ENCODE measurements around the gene ZNF557. TPM values are rescaled to one million over a fixed set of nuclear protein-coding genes. Genes with fewer than 3 reads are reported as not detected.
"Not testable (repeated sequence)": the region's sequence is repeated elsewhere in the genome, so short reads cannot be mapped to it uniquely, and the experiment has no call there.

Gene ZNF557
- total RNA-seq = 6.9 and 7.8 TPM in 2 replicates
- polyA plus RNA-seq = 3.7 and 4.3 TPM in 2 replicates

- no peaks in the 10 kb centered on the region for H3K9me3 ChIP-seq (ENCODE audit: low read depth)
- peak within 1 kb of the TSS; percentile 20 for H3K27ac ChIP-seq
- H3K36me3 ChIP-seq = peaks cover 14% of the 10 kb centered on the region
- TF ChIP-seq, protein P1, sequence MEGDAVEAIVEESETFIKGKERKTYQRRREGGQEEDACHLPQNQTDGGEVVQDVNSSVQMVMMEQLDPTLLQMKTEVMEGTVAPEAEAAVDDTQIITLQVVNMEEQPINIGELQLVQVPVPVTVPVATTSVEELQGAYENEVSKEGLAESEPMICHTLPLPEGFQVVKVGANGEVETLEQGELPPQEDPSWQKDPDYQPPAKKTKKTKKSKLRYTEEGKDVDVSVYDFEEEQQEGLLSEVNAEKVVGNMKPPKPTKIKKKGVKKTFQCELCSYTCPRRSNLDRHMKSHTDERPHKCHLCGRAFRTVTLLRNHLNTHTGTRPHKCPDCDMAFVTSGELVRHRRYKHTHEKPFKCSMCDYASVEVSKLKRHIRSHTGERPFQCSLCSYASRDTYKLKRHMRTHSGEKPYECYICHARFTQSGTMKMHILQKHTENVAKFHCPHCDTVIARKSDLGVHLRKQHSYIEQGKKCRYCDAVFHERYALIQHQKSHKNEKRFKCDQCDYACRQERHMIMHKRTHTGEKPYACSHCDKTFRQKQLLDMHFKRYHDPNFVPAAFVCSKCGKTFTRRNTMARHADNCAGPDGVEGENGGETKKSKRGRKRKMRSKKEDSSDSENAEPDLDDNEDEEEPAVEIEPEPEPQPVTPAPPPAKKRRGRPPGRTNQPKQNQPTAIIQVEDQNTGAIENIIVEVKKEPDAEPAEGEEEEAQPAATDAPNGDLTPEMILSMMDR (IDR thresholded peaks at IDR 0.05; ENCODE audit: low read depth, low read length) = no peak
- H3K27me3 ChIP-seq = no peaks in the 10 kb centered on the region
- peak within 1 kb of the TSS; percentile 61 for H3K4me3 ChIP-seq
- DNase-seq (ENCODE audit: low read depth in 1 of 2, low spot score in 1 of 2) = peak; percentile 97 to 99
- H3K4me1 ChIP-seq (ENCODE audit: low read depth) = no peaks in the 10 kb centered on the region
These were observed at the start of gene ZNF557 for GRCh38 chr19:7069042-7069903. Gene ZNF557, plus strand, starts transcription at chr19:7069703. Its CDS starts 5,372 bp downstream, at chr19:7075075.

DNA sequence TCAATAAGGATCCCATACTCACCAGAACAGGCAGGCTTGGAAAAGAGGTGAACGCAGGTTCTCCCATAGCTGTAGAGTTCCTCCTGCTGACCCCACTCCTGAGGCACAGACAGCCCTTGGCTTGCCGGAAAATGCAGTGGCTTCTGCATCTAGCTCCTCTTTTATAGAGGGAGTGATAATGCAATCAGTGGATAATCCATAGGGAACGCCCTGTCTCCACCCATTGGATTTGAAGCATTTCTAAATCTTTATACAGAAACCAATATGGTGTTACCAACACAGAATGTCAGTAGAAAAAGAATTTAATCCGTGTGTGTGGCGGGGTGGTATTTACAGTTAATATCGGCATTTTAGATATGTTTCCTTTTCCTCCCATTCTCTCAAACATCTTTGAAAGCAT is 48.2 kb upstream of the ZNF557 start, which contains the start of gene MBD3L2B:
MBD3L2B (minus strand) TSS at position 101 of the 400 bp plus-strand sequence; CDS start at position 67, 34 bp downstream.
- not testable (repeated sequence) for H3K27me3 ChIP-seq; H3K9me3 ChIP-seq (ENCODE audit: low read depth); DNase-seq (ENCODE audit: low read depth in 1 of 2, low spot score in 1 of 2); H3K27ac ChIP-seq; H3K36me3 ChIP-seq; H3K4me1 ChIP-seq (ENCODE audit: low read depth); H3K4me3 ChIP-seq

DNA sequence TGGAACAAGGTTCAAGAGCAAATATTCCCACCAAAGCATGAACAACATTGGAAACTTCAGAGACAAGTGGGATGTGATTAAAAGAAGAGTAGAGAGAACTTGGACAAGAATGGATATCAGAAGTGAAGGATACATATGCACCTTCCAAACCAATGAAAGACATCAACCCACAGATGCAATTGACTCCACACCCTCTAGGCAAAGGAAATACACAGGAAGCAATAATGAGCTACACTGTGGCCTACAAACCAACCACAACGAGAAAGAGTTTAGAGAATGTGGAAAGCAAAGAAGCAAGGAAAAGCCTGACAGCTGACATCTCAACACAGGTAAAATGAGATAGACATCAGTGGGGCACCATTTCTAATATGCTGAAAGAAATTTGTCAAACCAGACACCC is 40.7 kb upstream of the ZNF557 start:
- not testable (repeated sequence) for DNase-seq (ENCODE audit: low read depth in 1 of 2, low spot score in 1 of 2); H3K4me1 ChIP-seq (ENCODE audit: low read depth); H3K27me3 ChIP-seq; H3K9me3 ChIP-seq (ENCODE audit: low read depth); H3K27ac ChIP-seq; H3K4me3 ChIP-seq; H3K36me3 ChIP-seq

DNA sequence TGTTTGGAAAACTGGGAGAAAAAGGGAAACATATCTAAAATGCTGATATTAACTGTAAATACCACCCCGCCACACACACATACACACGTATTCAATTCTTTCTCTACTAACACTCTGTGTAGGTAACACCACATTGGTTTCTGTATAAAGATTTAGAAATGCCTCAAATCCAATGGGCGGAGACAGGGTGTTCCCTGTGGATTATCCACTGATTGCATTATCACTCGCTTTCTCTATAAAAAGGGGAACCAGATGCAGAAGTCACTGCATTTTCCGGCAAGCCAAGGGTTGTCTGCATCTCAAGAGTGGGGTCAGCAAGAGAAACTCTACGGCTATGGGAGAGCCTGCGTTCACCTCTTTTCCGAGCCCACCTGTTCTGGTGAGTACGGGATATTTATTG is 39.2 kb upstream of the ZNF557 start, which contains the start of gene MBD3L5:
MBD3L5 (plus strand) TSS at position 301 of the 400 bp plus-strand sequence; CDS start at position 335, 34 bp downstream.
- DNase-seq (ENCODE audit: low read depth in 1 of 2, low spot score in 1 of 2); H3K27me3 ChIP-seq; H3K27ac ChIP-seq: not testable (repeated sequence)

GRCh38 chr19:7040079-7040478 is 29.4 kb upstream of the ZNF557 start, which contains the start of gene MBD3L4:
Gene MBD3L4, minus strand, starts transcription at chr19:7040179. Its CDS starts 35 bp downstream, at chr19:7040144.
- H3K9me3 ChIP-seq (ENCODE audit: low read depth); H3K4me3 ChIP-seq; H3K27ac ChIP-seq; H3K4me1 ChIP-seq (ENCODE audit: low read depth); H3K27me3 ChIP-seq; DNase-seq (ENCODE audit: low read depth in 1 of 2, low spot score in 1 of 2); H3K36me3 ChIP-seq: not testable (repeated sequence)

More for the DNA sequence above, 39.2 kb upstream of the ZNF557 start, which contains the start of gene MBD3L5:
- H3K36me3 ChIP-seq; H3K9me3 ChIP-seq (ENCODE audit: low read depth); H3K4me3 ChIP-seq; H3K4me1 ChIP-seq (ENCODE audit: low read depth): not testable (repeated sequence)

- not testable (repeated sequence) for H3K4me3 ChIP-seq; H3K4me1 ChIP-seq (ENCODE audit: low read depth); DNase-seq (ENCODE audit: low read depth in 1 of 2, low spot score in 1 of 2); H3K36me3 ChIP-seq; H3K27ac ChIP-seq; H3K9me3 ChIP-seq (ENCODE audit: low read depth); H3K27me3 ChIP-seq
These were observed 27.9 kb upstream of the ZNF557 start for GRCh38 chr19:7041563-7041962.

- H3K4me1 ChIP-seq (ENCODE audit: low read depth); H3K4me3 ChIP-seq; H3K9me3 ChIP-seq (ENCODE audit: low read depth); H3K36me3 ChIP-seq; H3K27me3 ChIP-seq; DNase-seq (ENCODE audit: low read depth in 1 of 2, low spot score in 1 of 2); H3K27ac ChIP-seq: not testable (repeated sequence)
These were observed 20.5 kb upstream of the ZNF557 start, which contains the start of gene MBD3L2 for GRCh38 chr19:7049021-7049420. Gene MBD3L2, plus strand, starts transcription at chr19:7049321. Its CDS starts 53 bp downstream, at chr19:7049374.

- H3K27me3 ChIP-seq; H3K4me1 ChIP-seq (ENCODE audit: low read depth); H3K36me3 ChIP-seq; H3K27ac ChIP-seq; H3K9me3 ChIP-seq (ENCODE audit: low read depth); DNase-seq (ENCODE audit: low read depth in 1 of 2, low spot score in 1 of 2); H3K4me3 ChIP-seq: not testable (repeated sequence)
These were observed 18.1 kb upstream of the ZNF557 start for GRCh38 chr19:7051421-7051820.

DNA sequence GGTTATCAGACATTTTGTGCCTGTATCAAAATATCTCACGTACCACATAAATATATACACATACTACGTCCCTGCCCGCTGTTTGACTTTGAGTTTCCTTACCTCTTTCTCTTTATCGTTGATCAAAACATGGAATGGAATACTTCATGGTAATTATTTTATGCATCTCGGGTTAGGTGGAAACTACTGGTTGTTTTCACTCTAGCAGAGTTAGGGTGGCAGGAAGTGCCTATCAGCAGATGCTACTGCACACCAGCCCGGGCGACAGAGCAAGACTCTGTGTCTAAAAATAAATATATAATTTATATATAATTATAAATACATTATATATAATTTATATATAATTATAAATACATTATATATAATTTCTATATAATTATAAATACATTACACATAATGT is 16.6 kb upstream of the ZNF557 start:
- not testable (repeated sequence) for H3K27me3 ChIP-seq; DNase-seq (ENCODE audit: low read depth in 1 of 2, low spot score in 1 of 2); H3K4me3 ChIP-seq; H3K4me1 ChIP-seq (ENCODE audit: low read depth); H3K36me3 ChIP-seq; H3K9me3 ChIP-seq (ENCODE audit: low read depth); H3K27ac ChIP-seq

- H3K36me3 ChIP-seq; DNase-seq (ENCODE audit: low read depth in 1 of 2, low spot score in 1 of 2); H3K4me3 ChIP-seq; H3K27me3 ChIP-seq; H3K27ac ChIP-seq; H3K4me1 ChIP-seq (ENCODE audit: low read depth); H3K9me3 ChIP-seq (ENCODE audit: low read depth): not testable (repeated sequence)
These were observed 14.7 kb upstream of the ZNF557 start for GRCh38 chr19:7054635-7055368.

DNA sequence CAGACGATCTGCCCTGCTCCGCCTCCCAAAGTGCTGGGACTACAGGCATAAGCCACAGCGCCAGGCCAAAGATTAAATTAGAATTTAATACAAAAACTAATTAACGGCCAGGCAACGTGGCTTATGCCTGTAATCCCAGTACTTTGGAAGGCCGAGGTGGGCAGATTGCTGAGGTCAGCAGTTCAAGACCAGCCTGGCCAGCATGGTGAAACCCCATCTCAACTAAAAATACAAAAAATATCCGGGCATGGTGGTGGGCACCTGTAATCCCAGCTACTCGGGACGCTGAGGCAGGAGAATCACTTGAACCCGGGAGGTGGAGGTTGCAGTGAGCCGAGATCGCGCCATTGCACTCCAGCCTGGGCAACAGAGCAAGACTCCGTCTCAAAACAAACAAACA is 13.8 kb upstream of the ZNF557 start:
- H3K9me3 ChIP-seq (ENCODE audit: low read depth); H3K36me3 ChIP-seq; H3K4me3 ChIP-seq; H3K27ac ChIP-seq; H3K4me1 ChIP-seq (ENCODE audit: low read depth); H3K27me3 ChIP-seq; DNase-seq (ENCODE audit: low read depth in 1 of 2, low spot score in 1 of 2): not testable (repeated sequence)

DNA sequence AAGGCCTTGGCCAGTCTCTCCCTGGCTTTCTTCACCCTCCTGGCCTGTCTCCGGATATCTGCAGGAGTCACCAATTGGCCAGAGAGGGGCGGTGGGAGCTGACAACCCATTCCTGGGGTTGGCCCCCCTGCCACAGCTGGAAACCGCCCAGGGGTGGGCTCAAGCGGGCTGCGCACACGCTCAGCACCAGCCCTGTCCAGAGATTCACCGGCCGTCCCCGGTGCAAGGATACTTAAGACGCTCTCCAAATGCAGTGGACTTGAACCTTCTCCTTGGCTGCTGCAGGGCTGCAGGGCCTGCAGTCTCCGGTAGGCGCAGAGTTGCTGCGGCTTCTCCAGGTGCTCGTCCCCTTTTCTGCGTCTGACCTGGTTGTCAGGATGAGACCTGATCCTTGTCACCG is 13.1 kb upstream of the ZNF557 start:
- H3K36me3 ChIP-seq; H3K27me3 ChIP-seq; DNase-seq (ENCODE audit: low read depth in 1 of 2, low spot score in 1 of 2); H3K4me3 ChIP-seq; H3K4me1 ChIP-seq (ENCODE audit: low read depth); H3K27ac ChIP-seq; H3K9me3 ChIP-seq (ENCODE audit: low read depth): not testable (repeated sequence)
